C4-2B (cell line): ENCODE data around the gene PTPA.

Experiments
- H3K27ac ChIP-seq: fragments of 450-650 bp; 2 replicates; pipeline ENCODE4 v1.5.1; 2017
- ZFX ChIP-seq: fragments of 450-650 bp; IDR thresholded peaks from 2 replicates; pipeline ENCODE4 v1.6.1; 2017
- TF ChIP-seq, protein P1 (sequence below): fragments of 450-650 bp; conservative IDR thresholded peaks from 2 replicates; pipeline ENCODE4 v1.5.1; 2017; ENCODE audit warnings: mild to moderate bottlenecking

Gene PTPA

DNA sequence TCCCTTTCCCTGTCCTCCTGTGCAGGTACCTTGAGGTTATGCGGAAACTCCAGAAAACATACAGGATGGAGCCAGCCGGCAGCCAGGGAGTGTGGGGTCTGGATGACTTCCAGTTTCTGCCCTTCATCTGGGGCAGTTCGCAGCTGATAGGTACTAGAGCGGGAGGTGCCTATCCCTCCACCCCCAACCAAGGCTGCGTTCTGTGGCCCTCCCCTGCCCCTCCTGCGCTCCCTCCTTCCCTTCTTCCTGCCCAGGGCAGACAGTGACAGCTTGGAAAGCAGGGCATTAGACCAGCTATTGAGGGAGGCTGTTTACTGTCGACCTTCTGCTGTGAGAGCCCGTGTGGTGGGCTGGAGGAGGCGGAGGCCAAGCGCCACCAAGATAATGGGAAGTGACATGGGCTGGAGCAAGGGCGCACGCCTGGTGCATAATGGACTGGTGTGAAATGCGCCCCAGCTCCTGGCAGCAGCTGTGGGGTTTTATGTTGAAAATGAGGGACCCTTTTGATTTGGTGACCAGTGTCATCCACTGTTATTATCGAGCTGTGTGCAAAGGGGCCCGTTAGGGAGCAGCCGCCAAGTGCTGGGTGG, 25.3 kb downstream of the PTPA start:
- TF ChIP-seq, protein P1, sequence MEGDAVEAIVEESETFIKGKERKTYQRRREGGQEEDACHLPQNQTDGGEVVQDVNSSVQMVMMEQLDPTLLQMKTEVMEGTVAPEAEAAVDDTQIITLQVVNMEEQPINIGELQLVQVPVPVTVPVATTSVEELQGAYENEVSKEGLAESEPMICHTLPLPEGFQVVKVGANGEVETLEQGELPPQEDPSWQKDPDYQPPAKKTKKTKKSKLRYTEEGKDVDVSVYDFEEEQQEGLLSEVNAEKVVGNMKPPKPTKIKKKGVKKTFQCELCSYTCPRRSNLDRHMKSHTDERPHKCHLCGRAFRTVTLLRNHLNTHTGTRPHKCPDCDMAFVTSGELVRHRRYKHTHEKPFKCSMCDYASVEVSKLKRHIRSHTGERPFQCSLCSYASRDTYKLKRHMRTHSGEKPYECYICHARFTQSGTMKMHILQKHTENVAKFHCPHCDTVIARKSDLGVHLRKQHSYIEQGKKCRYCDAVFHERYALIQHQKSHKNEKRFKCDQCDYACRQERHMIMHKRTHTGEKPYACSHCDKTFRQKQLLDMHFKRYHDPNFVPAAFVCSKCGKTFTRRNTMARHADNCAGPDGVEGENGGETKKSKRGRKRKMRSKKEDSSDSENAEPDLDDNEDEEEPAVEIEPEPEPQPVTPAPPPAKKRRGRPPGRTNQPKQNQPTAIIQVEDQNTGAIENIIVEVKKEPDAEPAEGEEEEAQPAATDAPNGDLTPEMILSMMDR = no peak
- no peak for TF ChIP-seq ZFX
- no peak overlapping the region for H3K27ac ChIP-seq

DNA sequence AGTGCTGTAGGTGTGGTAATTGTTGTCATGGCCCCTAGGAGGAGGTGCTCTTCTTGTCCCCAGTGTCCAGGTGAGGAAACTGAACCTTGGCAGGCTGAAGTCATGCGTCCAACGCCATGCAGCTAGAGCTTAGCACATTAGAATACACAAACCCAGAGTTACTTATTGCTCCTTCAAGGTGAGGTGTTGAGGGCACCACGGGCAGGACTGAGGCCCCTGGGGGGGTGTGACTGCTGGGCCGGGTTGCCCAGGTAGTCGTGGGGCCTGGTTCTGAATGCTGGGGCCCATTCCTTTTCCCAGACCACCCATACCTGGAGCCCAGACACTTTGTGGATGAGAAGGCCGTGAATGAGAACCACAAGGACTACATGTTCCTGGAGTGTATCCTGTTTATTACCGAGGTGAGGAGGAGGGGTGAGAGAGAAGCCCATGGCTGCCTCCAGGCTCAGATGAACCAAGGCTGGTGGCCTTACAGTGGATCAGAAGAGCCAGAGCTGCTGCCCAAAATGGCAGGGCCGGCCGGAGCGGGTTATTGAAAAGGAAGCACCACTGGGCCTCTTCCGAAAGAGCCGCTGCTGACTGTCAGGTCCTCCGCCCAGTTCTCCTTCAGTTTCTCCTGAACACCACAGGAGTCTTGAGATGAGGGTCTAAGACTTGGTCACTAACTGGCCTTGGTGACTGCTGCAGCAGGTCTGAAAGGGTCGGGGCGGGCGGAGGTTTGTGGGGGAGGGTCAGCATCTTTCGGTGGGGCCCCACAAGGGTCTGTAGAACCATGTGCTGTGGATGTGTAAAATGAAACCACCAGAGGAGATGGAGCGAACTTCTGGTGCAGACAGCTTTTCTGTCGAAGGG, 26.3 kb downstream of the PTPA start:
- TF ChIP-seq, protein P1 = no peak
- TF ChIP-seq ZFX = no peak
- H3K27ac ChIP-seq = 0 out of 2 replicates have a peak overlapping the region, but pooled peaks have one; percentile 100

DNA sequence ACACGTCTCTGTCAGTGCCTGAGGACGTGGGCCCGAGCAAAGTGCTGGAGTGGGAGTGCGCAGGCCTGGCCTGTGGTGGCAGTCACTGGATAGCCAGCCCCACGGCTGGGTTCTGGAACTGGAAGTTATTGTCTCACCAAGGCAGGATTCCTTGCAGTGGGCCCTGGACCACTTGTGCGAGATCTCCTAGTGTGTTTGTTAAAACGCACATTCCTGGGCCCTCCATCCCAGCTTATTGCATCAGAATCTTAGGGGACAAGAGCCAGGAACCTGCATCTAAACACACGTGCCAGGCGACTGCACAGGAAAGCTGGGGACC, 26.9 kb downstream of the PTPA start:
- peak overlapping the region; percentile 100; the same call in 1 of the 2 replicates for H3K27ac ChIP-seq
- TF ChIP-seq, protein P1 = no peak
- TF ChIP-seq ZFX = no peak

DNA sequence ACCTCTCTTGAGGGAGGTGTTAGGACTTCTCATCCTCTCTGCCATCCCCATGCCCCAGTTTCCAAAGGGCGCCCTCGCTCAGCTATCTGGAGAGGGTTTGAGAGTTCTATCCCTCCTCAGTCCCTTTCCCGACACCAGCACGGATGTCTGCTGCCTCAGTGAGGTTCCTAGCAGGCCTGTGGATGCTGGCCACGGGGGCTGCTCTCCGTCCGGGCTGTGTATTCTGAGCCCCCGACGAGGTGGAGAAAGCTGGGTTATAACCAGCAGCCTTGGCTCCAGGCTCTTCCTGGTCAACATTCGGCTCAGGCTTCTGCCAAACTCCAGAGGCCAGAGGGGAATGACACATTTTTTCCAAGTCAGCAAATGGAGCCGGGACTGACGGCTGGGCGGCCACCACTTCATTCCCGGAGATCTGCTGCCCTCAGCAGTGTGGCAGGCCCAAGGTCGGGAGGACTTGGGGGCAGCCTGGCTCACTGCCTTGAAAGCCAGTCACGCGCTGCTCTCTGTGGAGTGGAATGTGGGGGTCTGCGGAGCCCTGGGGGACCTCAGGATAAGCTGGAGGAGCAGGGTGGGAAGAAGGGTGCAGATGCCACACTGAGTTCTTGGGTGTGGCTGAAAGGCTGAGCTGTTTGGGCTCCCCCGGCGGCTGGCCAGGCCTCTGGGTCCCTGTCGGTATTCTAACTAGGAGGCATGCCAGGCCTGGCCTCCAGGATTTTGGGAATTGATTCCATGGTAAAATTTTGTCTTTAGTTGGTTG, 27.4 kb downstream of the PTPA start:
- TF ChIP-seq, protein P1 = no peak
- TF ChIP-seq ZFX = no peak
- peak overlapping the region; percentile 100 for H3K27ac ChIP-seq

DNA sequence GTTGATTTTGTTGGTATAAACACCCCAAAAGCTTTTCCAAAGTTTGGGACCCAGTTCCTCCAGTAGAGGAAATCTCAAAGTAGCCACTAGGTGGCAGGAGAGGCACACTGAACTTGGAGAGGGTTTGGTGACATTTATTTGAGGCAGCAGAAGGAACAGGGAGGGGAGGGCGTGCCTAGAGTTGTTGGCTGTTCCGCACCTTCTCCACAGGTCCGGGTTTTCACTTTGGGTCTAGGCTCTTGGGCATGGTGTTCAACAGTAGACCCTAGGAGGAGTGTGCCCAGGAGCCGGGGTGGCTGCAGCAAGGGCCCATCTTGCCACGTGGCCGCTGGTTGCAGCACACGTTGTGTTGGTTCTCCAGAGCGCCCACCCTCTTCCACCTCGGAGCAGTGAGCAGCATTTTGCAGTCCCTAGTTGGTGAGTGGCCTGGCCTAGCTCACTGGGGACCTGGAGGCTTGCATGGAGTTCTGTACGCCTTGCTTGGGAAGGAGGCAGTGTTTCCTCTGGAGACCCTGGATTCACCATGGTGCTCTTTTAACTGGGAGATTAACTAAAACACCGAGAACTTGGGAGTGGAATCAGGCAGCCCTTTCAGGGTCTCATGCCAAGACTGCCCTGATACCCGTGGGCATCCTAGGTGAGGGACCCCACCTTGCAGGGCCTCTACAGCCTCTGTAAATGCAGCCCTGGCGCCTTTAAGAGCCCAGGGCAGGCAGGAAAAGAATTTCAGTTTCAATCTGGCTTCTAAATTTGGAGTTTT, 28.2 kb downstream of the PTPA start:
- no peak for TF ChIP-seq ZFX
- TF ChIP-seq, protein P1 = peak; percentile 94

DNA sequence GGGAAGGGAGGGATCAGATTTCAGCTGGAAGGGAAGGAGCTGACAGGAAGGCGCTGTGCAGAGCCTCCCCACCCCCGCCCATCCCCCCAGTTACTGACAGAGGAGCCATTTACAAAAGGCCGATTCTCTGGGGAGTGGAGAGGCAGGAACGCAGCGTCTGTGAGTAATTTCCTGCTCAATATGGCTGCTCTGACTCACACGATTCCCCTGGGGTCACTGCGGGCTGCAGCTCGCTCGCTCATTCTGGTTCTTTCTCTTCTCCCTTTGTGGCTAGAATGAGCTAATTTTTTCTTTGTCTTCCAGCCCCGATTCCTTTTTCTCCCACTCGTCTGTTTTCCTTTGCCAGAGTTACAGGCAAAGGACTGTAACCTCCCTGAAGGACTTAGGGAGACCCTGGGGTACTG, 28.8 kb downstream of the PTPA start:
- no peak for TF ChIP-seq ZFX
- TF ChIP-seq, protein P1 = no peak
- peak overlapping the region; percentile 100 for H3K27ac ChIP-seq

More for the DNA sequence above, 28.2 kb downstream of the PTPA start:
- peak overlapping the region; percentile 100 for H3K27ac ChIP-seq
